Amygdala (tissue), 56 donors: ENCODE data around the gene GALNT2.
A peak's percentile ranks its signal among the peaks of the same experiment; 100 is the strongest.

Experiments used
- DNase-seq, 56 donors: peaks; one replicate each; lab custom pipeline; 2025; lab: John Stamatoyannopoulos, UW

GALNT2 gene

DNA sequence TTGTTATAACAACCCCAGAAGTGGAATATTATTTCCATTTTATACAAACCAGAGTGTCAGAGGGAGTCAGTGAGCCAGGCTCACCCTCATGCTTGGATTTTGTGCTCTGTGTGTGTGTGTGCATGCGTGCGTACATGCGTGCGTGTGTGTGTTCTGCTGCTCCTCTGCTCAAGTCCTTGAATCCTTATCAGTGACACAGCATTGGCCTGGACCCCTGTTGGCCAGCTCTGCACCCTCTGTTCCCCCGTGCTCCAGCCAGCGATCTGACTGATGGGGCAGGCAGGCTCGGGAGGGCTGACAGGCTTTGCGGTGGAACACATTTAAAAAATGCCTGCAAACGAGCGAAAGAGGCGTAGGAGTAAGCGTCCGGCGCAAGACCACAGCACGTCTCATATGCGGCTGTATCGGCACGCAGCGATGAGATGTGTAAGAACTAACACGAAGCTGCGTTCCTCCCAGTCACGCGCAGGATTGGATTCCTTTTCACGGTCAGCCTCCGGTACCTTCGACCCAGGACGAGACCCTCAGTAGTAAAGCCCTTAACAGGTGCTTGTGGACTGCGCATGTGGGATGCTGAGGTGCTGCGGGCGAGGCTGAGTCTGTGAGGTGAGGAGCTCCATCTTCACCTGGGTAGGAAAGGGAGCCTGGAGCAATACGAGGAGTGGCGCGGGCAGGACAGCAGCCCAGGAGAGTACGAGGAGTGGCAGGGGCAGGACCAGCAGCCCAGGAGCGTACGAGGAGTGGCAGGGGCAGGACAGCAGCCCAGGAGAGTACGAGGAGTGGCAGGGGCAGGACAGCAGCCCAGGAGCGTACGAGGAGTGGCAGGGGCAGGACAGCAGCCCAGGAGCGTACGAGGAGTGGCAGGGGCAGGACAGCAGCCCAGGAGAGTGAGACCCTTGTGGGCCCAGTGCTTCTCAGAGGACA lies 130.9 kb downstream of the GALNT2 start:
- no peak for DNase-seq

DNA sequence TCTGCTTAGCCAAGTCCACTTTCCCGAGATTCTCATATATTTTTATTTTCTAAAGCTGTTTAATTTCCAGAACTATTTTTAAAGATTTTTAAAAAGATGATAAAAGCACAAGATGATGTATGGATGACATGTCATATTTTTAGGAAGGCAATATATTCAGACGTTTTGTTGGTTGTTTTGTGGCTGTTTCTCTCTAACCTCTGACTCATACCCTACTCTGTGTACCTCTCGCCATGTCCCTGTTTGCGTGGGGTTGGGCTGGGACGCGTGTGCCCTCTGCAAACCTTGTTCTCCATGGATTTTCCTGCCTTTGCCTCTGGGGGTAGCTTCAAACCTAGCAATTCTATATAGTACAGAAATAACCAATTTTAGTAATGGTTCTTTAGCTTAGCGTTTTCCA lies 132.0 kb downstream of the GALNT2 start:
- DNase-seq = no peak

DNA sequence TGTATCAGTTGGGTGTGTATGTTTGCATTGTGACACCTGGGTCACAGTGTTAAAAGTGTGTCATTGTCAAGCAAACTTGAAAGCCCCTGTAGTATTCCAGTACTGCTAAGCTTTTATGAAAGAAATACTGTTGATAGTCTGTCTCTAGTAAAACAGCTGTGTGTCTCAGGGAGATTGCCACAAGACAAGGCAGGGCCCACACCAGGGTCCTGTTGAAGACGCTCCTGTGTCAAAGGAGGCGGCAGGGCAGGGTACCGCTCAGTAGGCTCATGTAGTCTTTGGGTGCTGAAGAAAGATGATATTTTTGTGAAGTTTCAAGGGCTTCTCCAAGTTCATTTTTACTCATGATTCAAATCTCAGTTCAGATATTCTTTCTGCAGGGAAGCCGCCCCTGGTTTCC lies 132.5 kb downstream of the GALNT2 start:
- no peak for DNase-seq

DNA sequence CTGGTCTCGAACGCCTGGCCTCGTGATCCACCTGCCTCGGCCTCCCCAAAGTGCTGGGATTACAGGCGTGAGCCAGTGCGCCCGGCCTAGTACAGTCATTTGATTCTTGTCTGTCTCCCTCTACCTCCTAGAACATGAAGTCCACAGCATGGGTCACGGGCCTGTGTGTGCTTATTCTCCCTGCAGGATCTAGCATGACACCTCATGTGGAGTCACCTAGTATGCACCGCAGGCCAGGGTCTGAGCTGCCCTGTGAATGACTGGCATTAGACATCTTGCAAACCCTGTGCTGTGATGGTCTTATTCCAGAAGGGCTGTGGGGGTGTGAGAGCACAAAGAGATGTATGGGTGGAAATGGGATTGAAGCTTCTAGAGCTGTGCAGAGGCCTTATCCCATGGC lies 133.2 kb downstream of the GALNT2 start:
- DNase-seq = no peak

- DNase-seq = no peak
Measured at GRCh38 chr1:230201445-230201844, 134.4 kb downstream of the GALNT2 start.

DNA sequence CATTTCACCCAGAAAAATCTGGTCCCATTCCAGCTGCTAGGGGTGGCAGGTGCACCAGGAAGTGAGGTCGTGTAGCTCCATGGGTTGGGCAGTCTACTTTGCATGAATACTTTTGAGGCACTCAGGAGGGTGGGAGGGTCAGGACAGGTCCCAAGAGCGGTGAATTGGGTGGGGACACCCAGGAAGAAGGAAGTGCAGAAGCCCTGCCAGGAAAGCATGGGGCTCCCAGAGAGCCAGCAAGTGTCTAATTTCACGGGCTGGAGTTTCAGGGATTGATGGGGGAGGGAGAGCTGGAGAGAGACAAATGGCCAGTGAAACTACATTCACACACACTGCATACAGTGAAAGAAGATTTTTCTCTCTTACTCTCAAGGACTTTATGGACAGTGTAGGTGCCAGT lies 137.8 kb downstream of the GALNT2 start:
- no peak for DNase-seq

- no peak for DNase-seq
Measured at GRCh38 chr1:230205719-230206198, 138.7 kb downstream of the GALNT2 start.

DNA sequence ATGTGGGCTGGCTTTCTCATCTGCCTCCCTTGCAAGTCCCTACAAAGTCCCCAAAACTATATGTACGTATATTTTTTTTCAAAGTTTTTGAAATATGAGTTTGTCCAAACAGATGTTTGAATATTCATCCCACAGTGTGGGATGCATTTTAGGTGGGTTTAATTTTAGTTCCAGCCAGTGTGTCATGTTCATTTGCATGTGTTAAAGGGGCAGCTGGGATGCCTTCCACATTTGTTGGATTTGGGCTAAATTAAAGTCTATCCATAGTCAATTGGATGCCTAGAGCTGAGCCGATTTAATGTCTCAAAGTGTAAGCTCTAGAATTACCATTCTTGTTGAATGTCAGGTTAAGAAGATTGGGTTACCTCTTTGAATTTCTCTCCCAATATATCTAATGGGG lies 139.2 kb downstream of the GALNT2 start:
- DNase-seq = no peak

GRCh38 chr1:230206976-230207375 lies 139.9 kb downstream of the GALNT2 start:
- DNase-seq = no peak

- DNase-seq = no peak
Measured at GRCh38 chr1:230207598-230207997, 140.6 kb downstream of the GALNT2 start.

- no peak for DNase-seq
Measured at GRCh38 chr1:230208619-230209261, 141.7 kb downstream of the GALNT2 start.

DNA sequence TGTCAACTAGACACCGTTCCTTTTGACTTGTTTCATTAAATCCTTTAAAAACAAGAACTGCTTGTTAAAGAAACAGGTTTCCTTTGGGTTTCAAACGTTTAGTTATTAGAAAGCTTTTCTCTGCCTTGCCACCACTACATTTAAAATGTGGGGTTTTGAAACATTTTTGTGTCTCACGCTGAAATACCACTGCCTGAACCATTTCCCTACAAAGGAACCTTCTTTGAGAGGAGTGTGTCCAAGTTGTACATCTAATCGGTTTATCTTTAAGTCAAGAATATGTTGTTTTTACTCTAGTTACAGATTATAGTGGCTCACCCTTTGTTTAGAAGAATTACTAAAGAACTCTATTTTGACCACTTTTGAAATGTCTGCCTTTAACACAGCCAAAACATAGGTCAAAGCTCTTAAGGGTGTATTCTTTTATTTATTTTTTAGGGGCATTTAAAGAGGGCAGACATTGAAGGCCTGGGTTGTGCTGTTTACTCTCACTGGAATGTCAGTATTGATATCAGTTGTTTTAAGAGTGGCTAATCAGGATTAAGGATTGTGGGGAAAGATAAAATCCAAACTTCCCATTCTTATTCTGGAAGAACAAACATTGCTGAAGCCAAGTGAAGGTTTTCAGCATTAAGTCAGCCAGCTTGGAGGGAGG lies 143.4 kb downstream of the GALNT2 start:
- no peak for DNase-seq

GRCh38 chr1:230210981-230211336 lies 143.9 kb downstream of the GALNT2 start:
- no peak for DNase-seq

GRCh38 chr1:230211436-230212145 lies 144.6 kb downstream of the GALNT2 start:
- DNase-seq = no peak

DNA sequence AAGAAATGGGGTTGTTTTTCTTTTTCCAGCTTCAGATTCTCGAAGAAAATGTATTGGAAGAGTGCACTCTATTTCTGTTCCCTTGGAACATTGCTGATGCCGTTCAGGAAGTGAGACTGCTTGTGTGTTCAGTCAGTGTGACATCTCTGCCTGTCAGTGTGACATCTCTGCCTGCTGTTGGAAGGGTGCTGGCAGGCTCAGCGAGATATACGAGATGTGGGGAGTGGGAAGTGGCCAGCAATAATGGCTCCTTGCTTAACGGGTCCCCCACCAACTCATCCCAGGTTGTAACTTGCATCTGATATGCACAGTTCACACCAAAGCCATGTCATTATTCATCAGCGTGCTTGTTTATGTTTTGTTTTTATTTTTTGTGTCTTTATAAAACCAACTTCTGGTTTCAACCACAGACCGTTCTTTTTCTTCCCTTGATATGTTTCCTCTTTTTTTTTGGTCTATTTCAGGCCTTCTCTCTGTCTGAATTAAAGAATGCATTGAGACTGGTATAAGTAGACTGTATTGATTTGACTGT lies 145.4 kb downstream of the GALNT2 start:
- peak in 11 of 56 donors; percentile 11 to 55 (median 27) for DNase-seq

DNA sequence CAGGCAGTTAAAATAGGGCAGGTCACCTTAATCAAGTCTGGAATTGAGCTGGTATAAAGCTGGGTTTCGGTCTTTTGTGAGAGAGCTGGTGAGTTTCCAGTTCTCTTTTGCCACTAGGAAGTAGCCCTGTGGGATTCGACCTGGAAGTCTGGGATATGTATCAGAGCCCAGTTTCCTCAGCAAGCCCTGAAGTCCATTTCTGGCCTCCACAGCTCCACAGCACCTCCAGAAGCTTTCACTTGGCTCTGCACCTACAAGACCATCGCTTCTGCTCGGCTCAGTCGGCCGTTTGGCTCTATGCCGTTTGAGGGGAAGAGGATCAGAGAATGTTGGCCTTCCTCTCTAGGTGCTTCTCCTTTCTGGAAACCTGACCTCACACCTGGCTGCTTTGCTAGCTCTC lies 148.0 kb downstream of the GALNT2 start:
- DNase-seq = peak in 38 of 56 donors; percentile 16 to 76 (median 37)

DNA sequence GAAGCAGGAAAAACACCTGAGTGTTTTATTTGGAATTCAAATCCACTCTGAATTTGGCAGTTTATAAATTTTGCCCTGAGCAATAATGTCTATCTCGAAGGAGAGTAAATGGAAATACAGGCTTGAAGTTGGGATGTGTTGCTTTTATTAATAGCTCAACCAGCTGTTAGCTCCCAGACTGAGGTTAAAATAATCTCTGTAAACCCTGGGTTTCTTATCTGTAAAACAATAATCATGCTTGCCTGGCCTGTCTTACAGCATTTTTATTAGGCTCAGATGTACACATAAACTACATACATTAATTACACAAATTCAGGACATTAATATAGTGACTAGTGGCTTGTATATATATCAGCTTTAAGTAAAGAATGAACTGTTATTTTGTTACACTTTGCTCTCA lies 148.5 kb downstream of the GALNT2 start:
- no peak for DNase-seq

DNA sequence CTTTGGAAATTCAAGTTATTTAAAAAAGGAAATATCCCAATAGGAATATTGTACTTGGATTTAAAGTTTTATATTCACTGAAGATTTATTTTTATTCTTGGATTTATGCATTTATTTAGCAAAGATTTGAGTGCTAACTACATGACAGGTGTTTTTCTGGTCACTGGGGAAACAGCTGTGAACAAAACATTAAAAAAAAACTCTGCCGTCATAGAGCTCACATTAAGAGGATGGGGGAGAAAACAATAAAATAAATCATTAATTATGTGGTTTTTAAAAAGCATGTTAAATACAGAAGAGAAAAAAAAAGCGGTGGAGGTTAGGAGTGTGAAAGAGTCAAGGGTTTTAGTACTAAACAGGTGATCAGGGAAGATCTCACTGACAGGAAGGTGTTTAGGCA lies 149.9 kb downstream of the GALNT2 start:
- no peak for DNase-seq

DNA sequence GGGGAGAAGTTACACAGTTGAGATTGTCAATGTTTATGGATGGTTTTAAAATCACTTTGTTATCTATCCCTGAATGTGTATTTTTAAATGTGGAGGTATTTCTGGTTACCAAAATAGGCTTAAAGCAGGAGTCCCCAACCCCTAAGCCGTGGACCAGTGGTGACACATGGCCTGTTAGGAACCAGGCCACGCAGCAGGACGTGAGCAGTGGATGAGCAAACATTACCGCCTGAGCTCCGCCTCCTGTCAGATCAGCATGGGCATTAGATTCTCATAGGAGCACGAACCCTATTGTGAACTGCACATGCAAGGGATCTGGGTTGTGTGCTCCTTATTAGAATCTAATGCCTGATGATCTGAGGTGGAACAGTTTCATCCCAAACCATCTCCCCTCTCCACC lies 151.6 kb downstream of the GALNT2 start:
- no peak for DNase-seq
